Activated T-helper 1 cell treated with Interleukin-2 at 50 U/mL for 16 hours (primary cell): Measurements from ENCODE around the gene SCARF1.

Source experiments
- DNase-seq: peaks from one replicate; pipeline ENCODE4 v3.0.0-alpha.2; 2020; ENCODE audit warnings: low read depth

The SCARF1 gene

GRCh38 chr17:1648963-1649843 is 3.7 kb upstream of the SCARF1 start:
- peak; percentile 94 for DNase-seq

- no peak for DNase-seq
Observed at GRCh38 chr17:1648173-1648962, 2.8 kb upstream of the SCARF1 start.

DNA sequence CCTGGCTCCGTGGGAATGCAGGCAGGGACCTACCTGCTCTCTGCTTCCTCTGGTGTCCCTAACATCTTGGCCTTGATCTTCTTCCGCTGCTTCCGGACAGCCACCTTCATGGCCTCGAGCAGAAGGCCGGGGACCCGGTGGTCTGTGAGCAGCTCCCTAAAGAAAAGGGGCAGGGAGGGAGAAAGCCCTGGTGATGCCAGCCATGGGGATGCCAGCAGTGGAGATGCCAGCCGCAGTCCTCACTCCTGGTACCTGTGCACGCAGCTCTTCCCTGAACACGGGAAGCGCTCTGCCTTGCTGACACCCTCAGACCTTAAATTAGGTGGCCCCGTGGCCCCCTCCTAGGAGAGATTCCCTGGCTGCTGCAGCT is 2.3 kb upstream of the SCARF1 start:
- no peak for DNase-seq

- no peak for DNase-seq
Observed at GRCh38 chr17:1646199-1646875, 805 bp upstream of the SCARF1 start.

- no peak for DNase-seq
Observed at GRCh38 chr17:1644493-1645206, 882 bp downstream of the SCARF1 start.

DNA sequence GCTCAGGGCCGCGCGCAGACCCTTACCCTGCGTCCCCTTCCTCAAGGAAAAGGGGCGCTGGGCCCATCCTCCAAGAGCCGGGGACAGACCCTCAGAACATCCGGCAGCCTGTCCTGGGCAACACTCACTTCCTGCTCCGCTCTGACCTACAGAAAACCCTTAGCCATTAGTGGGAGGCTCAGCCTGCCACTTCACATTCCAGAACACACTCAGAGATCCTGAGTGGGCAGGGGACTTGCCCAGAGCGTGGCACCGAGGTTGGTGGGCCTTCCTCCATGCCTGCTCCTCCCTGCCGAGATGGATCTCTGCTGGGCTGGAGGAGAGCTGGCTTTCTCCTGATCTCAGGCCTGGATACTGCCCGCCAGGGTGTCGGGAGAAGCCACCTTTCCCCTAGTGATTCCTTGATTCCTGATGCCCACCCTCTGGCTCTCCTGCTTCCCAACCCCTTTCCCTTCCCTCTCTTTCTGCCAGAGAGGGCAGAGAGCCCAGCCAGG is 1.5 kb downstream of the SCARF1 start:
- no peak for DNase-seq

DNA sequence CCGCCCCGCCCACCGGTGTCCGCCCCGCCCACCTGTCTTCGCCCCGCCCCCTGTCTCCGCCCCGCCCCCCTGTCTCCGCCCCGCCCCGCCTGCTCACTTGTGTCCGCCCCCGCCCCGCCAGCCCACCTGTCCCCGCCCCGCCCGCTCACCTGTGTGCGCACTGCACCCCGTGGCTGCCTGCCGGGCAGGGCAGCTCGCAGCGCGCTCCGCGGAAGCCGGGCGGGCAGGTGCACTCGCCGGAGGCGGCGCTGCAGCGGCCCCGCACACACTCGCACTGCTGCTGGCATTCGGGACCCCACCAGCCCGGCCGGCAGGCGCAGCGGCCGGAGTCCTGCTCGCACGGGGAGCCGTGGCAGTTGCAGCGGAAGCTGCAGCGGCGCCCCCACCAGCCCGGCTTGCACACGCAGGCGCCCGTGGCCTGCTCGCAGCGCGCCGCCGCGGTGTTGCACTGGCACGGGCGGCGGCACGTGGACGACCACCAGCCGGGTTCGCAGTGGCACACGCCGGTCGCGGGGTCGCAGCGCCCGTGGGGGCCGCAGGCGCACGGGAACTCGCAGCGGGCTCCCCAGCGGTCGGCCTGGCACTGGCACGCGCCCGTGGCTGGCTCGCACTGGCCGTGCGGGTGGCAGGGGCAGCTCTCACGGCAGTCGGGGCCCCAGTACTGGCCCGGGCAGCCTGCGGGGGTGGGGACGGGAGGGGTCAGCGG is 2.1 kb downstream of the SCARF1 start:
- peak; percentile 51 for DNase-seq

DNA sequence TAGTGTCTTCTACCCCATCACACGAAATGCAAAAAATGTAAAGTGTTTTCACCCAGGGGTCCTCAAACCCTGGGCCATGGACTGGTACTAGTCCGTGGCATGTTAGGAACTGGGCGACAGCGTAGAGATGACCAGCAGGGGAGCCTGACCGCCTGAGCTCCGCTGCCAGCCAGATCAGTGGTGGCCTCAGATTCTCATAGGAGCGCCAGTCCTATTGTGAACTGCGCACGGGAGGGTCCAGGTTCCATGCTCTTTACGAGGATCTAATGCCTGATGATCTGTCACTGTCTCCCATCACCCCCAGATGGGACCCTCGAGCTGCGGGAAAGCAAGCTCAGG is 4.5 kb downstream of the SCARF1 start:
- no peak for DNase-seq

- DNase-seq = no peak
Observed at GRCh38 chr17:1640329-1641064, 5.0 kb downstream of the SCARF1 start.

- DNase-seq = no peak
Observed at GRCh38 chr17:1639549-1640180, 5.9 kb downstream of the SCARF1 start.

- DNase-seq = no peak
Observed at GRCh38 chr17:1638624-1639300, 6.8 kb downstream of the SCARF1 start.

GRCh38 chr17:1638171-1638590 is 7.4 kb downstream of the SCARF1 start:
- DNase-seq = no peak

- DNase-seq = no peak
Observed at GRCh38 chr17:1636732-1637285, 8.7 kb downstream of the SCARF1 start.

GRCh38 chr17:1635675-1636465 is 9.7 kb downstream of the SCARF1 start:
- DNase-seq = no peak

- DNase-seq = no peak
Observed at GRCh38 chr17:1634841-1635650, 10.5 kb downstream of the SCARF1 start.

DNA sequence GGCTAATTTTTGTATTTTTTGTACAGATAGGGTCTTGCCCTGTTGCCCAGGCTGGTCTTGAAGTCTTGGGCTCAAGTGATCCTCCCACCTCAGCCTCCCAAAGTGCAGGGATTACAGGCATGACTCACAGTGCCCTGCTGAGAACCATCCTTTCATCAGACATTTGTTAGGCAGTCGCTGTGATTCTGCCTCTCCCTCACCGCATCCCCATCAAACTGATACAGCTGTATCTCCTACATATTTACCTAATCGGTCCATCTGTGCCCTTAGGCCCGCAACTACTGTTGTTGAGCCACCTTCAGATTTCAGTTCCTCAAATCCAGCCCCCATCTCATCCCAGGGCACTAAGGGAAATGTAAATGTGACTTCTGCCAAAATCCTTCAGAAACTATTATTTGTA is 14.9 kb downstream of the SCARF1 start:
- DNase-seq = no peak

DNA sequence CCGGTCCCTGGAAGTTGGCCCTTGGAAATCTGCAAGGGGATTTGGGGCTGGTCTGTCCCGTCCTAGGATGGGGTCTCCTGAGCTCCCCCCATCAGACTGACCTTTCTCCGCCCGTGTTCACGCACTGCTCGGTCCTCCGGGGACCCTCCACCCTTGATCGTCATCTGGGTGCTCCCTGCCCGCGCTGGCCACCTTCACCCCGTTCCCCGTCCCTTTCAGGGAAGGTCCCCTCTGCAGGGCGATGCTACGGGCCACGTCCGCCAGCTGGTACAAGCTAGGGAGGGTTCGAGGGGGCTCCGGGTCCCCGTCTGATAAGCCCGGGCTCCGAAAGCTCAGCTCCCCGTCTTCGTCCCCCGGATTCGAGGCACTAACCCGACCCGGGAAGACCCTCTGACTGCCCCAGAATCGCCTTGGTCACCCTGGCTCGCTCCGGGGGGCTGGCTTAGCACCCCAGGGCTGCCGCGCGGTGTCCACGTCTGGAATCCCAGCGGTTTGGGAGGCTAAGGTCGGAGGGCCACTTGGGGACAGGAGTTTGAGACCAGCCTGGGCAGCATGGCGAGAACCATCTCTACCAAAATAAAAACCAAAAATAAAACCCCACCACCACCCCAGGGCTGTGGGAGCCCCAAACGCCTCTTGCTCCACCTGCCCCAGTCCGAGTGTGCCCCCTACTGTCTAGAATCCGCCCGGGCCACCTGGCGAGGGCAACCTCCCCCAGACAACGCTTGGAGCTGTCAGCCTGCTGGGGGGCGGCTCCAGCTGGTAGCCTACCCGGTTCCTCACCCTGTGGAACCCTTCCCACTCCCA is 15.8 kb downstream of the SCARF1 start:
- peak; percentile 55 for DNase-seq
